Fibroblast of the aortic adventitia (primary cell): Measurements from ENCODE around the gene THY1. TPM values are rescaled to one million over a fixed set of nuclear protein-coding genes. Genes with fewer than 3 reads are reported as not detected.

Source experiments
- DNase-seq: peaks from one replicate; pipeline ENCODE4 v3.0.0-alpha.2; 2010; ENCODE audit warnings: low read depth
- H3K4me3 ChIP-seq: 2 replicates; pipeline ENCODE4 v1.5.1; 2011; ENCODE audit warnings: low read depth, mild to moderate bottlenecking, control low read depth, low read length, moderate library complexity
- total RNA-seq: library from RNA; depleted of rRNA; stranded (reverse); fragments of >200 nt; gene quantifications from 2 replicates; pipeline ENCODE4 v1.2.3, GENCODE V29; 2012; ENCODE audit warnings: low replicate concordance
- TF ChIP-seq, protein P1 (sequence below): IDR thresholded peaks from 2 replicates; pipeline ENCODE4 v1.5.1; 2011; ENCODE audit warnings: mild to moderate bottlenecking, low read length, control low read depth, inconsistent platforms; ENCODE audit not compliant: insufficient read depth

Gene THY1
- total RNA-seq, 1 donor, result 164 TPM

- H3K4me3 ChIP-seq, result no peak overlapping the region
- TF ChIP-seq, protein P1, sequence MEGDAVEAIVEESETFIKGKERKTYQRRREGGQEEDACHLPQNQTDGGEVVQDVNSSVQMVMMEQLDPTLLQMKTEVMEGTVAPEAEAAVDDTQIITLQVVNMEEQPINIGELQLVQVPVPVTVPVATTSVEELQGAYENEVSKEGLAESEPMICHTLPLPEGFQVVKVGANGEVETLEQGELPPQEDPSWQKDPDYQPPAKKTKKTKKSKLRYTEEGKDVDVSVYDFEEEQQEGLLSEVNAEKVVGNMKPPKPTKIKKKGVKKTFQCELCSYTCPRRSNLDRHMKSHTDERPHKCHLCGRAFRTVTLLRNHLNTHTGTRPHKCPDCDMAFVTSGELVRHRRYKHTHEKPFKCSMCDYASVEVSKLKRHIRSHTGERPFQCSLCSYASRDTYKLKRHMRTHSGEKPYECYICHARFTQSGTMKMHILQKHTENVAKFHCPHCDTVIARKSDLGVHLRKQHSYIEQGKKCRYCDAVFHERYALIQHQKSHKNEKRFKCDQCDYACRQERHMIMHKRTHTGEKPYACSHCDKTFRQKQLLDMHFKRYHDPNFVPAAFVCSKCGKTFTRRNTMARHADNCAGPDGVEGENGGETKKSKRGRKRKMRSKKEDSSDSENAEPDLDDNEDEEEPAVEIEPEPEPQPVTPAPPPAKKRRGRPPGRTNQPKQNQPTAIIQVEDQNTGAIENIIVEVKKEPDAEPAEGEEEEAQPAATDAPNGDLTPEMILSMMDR, result no peak
- no peak for DNase-seq
These were observed 1.8 kb upstream of the THY1 start for GRCh38 chr11:119424775-119425174.

DNA sequence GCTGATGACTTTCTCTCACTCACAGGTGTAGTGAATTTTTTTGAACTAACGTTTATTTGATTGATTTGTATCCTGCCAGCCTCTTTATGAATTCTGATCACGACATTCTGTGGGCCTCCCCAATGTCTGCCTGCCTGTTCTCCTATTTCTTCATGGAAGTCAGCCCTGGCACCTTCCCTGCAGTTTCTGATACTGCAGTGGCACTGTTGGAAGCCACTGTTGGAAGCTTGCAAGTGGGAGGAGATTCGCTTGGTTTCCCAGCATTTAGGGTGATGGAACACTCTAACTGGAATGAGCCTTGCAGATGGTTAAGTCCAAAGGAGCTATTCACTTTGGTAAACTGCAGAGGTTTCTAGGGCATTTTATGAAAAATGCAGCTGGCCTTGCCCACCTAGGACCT, 1.3 kb upstream of the THY1 start:
- DNase-seq, result no peak
- TF ChIP-seq, protein P1, result no peak
- H3K4me3 ChIP-seq, result no peak overlapping the region

- no peak for DNase-seq
- peak overlapping the region; percentile 82 for H3K4me3 ChIP-seq
- TF ChIP-seq, protein P1, result no peak
These were observed 710 bp upstream of the THY1 start for GRCh38 chr11:119423509-119424254.

- H3K4me3 ChIP-seq, result peak overlapping the region; percentile 82
- TF ChIP-seq, protein P1, result no peak
- peak; percentile 50 for DNase-seq
These were observed 797 bp downstream of the THY1 start for GRCh38 chr11:119421941-119422808.

DNA sequence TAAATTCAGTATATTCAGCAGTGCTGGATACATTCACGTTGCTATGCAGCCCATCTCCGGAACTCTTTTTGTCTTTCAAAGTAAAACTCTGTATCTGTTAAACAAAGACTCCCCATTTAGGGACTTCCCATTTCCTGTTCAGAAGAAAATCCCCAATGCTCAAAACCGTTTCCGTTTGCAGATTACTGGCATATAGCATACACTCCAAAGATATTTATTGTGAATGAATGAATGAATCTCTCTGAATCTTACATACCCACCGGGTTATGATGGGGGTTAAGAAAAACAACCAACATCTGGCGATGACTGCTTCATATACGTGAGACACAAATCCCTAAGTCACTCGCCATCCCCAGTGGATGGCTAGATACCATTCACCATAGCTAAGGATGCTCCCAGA, 1.6 kb downstream of the THY1 start:
- peak; percentile 18 for DNase-seq
- TF ChIP-seq, protein P1, result no peak

DNA sequence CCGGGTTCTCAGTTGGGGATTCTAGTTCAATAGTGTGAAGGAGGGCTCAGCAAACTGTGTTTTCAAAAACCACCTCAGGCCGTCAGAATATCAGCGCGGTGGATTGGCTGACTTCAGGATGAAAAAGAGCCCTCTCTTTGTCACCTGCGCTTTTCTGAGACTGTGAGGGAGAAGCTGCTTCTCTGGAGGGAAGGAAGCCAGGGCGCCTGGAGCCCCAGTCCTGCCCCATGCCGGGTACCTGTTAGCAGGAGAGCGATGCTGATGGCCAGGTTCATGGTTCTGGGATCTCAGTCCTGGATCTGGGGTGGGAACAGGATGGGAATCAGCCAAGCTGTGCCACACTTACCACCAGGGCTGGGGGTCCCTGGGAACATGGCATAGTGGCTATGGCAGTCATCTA, 2.3 kb downstream of the THY1 start:
- H3K4me3 ChIP-seq, result peak overlapping the region; percentile 82
- TF ChIP-seq, protein P1, result no peak
- no peak for DNase-seq

More for the DNA sequence above, 1.6 kb downstream of the THY1 start:
- H3K4me3 ChIP-seq, result peak overlapping the region; percentile 82
